Measurements from ENCODE around the gene MPP7.

MPP7 gene

DNA sequence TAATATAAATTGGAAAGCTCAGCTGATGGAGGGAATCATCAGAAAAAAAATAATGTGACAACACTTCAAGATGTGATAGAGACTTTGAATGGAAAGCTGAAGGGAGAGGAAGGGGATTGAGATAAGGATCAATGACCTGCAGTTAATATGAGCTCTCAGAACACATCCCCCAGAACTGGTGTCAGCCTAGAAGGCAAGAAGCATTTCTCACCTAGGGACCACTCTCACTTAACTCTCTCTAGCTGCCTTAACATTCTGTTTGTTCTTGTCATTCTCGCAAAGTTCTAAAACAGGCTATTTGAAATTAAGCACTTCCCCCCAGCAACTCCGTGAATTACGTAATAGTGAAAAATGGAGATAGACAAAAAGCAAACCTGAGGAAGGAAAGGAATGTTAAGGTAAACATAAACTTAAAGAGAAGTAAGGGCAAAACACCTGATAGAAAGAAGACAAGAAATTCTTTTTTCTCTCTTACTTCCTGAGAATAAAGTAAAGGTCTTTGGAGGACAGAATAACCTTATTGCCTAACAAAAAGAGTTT lies 1.2 kb upstream of the MPP7 start:
- no peak for DNase-seq

DNA sequence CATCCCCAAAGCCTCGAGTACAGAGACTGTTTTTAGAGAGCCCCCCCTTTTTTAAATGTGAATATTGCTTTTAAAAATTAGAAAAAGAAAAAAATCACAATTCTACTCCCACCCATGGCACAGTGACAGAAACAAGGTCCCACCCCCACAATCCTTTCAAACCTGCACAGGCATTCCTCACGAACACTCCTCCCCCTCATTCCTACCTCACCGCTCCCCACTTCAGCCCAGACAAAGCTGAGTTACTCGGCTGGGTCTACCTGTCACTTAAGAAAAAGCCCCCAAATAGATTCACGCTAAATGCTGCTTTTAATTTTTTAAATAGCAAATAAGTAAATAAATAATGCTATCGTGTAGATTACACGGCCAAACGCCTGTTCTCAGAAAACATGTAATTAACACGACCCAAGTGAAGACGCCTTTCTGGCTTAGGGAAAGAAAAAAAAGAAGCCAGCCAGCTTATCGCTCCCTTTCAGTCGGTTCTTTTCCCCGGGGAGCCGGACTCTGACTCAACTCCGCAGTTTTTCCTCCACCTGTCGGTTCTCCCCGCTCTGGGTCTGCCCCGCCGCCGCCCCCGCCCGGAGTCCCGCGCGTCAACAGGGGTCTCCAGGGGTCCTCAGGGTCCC lies 739 bp downstream of the MPP7 start:
- DNase-seq: no peak

DNA sequence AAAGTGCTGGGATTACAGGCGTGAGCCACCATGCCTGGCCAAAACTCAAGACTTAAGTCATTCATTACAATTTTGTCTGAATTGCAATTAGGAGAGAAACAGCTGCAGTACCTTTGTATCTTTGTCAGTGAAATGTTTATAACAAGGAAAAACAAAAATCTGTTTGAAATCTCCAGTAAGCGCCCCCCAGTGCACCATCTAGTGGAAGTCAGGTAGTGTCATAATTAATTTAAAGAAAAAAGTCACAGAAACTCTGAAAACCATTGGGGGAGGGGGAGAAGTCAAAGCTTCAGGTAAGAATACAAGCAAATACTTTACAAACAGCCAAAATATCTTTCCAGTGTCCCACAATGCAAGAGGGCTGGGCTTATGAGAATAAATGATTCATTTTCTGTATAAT lies 2.8 kb downstream of the MPP7 start:
- DNase-seq: no peak

DNA sequence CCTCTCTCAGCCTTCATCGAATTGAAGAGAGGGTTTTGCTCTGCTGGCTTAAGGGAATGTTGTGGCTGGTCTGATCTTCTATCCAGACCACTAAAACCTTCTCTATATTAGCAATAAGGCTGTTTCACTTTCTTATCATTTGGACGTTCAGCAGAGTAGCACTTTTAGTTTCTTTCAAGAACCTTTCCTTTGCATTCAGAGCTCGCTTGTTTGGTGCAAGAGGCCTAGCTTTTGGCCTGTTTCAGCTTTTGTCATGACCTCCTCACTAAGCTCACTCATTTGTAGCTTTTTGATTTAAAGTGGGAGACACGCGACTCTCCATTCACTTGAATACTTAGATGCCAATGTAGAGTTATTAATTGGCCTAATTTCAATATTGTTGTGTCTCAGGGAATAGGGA lies 3.9 kb downstream of the MPP7 start:
- DNase-seq: peak in 1 of 2 experiments; percentile 9

DNA sequence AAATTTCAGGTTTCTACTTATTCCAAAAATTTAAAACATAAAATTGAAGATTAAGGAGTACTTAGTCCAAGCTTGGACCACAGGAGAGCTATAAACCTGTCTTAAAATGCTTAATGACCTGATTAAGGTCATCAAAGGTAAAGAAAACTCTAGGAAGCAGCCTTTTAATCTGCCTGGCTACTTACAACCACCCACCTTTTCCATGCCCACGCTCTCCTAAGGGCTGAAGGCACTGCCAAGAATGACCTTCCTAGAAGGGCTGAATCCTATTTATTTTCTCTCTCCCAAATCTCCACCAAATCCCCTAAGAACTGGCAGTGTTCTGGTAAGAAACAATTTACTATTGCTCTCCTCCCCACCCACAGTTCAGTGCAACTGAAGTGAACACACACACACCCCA lies 6.8 kb downstream of the MPP7 start:
- no peak for DNase-seq

DNA sequence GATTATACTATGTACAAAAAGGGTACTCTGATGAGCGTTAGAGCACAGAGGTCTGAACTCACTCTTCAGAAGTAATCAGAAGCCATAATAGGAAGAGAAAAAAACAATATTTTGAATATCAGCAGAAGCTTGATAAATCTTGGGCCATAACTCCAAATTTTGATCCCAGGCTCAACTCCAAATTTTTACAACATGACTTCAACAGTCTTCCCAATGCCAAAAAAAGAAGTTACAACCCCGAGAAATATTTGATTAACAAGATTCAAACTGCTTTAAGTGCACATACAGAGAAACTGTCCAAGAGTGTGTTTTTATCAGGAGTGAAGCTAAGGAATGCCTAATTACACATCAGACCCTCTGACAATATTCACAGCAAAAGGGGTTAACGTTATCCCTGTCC lies 7.5 kb downstream of the MPP7 start:
- DNase-seq: no peak

DNA sequence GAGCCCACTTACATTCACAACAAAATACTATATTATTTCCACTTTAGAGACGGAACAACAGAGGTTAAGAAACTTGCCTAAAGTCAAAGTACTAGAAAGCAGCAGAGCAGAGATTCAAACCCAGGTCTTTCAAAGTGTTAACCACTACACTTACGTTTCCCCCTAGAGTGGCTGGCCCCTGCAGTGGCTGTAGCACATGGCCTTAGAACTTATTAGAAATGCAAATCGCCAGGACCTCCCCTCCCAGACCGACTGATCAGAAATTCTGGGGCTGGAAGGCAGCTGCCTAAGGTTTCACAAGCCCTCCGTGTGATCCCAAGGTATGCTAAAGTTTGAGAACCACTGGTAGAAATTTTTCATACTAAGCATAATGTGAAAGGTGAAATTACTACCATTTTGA lies 8.1 kb downstream of the MPP7 start:
- DNase-seq: no peak

DNA sequence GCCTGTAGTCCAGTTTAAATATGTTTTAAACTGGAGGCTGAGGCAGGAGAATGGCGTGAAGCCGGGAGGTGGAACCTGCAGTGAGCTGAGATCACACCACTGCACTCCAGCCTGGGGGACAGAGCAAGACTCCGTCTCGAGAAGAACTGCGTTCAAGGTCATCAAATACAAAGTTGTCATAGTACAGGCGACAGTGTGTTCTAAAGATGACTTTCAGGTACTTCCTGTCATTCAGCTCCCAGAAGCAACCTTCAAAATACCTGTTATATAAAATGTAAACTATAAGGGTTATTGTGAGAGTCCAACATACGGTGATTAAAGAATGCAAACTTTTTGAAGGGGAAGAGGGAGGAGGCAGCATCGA lies 8.7 kb downstream of the MPP7 start:
- DNase-seq: no peak

DNA sequence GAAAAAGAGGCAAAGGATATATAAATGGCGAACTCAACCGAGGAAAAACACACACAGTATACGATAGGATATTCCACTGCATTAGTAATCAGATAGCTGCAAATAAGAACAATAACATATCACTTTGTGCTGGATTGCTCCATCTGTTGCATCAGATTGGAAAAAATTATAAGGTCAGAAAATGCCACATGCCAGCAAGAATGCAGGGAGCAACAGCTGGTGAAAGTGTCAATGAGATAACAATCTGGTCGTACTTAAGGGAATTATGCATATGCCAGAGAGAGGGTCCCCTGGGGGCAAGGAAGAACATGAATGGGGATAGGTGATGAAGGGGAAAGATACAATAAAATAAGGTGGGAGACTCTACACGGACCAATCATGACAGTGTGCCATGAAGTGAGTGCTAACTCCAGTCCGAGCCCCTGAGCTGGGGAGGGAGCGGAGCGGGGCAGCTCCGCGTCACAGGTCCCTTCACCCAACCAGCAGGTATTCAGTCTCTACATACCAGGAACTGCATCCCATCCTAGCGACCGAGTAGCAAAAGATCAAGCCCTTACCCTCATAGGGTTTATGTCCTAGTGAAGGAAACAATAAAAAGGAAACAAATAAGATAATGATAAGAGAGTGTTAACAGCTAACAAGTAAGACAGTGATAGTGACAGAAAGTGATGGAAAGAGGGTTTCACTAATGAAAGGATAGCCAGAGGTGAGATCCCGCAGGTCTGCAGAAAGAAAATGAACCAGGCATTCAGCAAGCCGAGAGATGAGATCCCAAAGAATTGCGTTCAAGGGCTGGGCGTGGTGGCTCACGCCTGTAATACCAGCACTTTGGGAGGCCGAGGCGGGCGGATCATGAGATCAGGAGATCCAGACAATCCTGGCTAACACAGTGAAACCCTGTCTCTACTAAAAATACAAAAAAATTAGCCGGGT lies 9.4 kb downstream of the MPP7 start:
- DNase-seq: no peak

DNA sequence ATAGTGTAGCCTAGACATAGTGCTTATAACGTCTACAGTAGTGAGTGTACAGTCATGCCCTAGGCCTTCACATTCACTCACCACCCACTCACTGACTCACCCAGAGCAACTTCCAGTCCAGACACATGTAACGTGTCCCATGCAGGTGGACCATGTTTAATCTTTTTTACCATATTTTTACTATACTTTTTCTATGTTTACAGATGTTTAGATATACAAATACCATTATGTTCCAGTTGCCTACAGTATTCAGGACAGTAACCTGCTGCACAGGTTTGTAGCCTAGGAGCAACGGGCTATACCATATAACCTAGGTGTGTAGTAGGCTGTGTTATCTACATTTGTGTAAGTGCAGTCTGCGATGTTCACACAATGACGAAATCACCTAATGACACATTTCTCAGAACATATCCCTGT lies 11.0 kb downstream of the MPP7 start:
- DNase-seq: peak; percentile 48 to 64

DNA sequence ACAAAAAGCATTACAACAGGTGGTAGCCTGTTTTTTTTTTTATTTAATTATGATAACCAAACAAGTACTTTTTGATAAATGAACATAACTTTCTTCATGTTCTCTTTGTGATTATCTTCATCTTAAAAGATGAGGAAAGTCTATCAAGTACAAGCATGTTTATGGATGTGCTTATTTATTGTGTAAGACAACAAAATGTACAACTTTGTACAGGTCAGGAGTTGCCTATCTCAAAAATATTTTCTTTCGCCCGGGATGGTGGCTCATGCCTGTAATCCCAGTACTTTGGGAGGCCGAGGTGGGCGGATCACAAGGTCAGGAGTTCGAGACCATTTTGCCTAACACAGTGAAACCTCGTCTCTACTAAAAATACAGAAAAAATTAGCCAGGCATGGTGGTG lies 17.0 kb downstream of the MPP7 start:
- DNase-seq: no peak

DNA sequence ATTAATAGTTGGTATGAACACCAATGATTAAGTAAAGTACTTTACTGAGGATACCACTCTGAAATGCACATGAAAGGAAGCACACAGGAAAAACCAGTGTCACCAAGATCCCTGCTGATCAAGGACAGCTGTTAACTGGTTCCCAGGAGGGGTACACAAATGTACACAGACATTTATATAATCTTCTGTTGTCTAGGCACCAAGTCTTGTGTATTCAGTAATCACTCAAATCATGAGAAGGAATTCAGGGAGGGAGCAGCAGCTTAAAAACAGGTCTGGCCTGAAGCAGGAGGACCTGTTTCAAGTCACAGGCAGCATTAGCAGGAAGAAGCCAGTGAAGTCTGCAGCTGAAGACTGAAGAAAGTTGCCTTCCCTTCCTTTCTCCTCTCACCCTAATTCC lies 18.7 kb downstream of the MPP7 start:
- DNase-seq: no peak

DNA sequence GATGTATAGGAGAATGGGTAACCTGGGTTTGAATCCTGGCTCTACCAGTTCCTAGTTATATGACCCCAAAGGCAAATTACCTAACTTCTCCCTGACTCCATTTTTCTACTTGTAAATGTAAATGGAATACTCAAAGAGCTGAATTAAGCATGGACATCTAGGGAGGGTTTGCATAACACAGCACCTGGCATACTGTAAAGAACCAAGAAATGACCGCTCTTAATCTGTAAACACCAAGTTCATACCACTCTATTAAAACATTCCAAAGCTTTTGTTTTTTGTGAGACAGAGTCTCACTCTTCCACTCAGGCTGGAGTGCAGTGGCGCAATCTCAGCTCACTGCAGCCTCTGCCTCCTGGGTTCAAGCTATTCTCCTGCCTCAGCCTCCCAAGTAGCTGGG lies 19.6 kb downstream of the MPP7 start:
- no peak for DNase-seq

DNA sequence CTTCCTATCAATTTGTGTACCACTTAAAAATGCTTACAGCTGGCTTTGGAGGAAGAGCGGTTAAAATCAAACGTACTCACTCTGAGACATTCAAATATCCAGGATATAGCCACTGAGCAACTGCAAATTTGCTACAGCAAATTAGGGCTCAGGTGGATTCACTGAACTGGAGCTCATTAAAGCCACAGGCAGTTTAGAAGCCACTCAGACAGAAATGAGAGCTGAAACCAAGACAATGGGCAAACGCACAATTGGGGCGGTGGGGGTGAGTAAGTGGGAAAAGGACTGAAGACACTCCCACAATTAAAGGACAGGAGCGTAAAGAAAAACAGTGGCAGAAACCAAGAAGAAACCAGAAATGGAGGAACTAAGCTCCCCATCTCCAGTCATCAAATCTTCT lies 20.5 kb downstream of the MPP7 start:
- DNase-seq: no peak

DNA sequence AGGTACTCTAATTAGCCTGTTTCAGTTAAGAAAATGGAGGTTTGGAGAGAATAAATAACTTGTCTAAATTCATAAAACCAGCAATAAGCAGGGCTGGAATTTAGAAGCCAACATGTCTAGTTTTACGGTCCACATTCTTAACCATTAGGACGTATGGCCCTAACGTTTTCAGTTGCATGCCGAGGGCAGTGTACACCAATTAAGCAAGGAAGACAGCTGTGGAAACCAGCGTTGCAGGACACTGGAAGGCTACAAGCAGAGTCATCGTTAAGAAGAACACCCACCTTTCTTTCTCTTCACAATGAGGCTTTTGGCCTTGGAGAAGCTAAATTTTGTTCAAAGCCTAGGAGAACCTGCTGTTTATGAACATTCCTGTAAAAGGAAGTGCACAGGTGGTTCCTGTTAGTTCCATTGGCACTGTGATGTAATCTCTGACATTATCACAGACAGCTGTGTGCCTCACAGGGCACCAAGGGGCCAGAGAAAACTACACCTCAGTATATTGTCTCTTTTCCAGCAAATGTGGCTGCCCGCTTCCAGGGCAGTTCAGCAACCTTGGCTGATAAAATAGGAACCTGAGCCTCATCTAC lies 21.0 kb downstream of the MPP7 start:
- DNase-seq: no peak

DNA sequence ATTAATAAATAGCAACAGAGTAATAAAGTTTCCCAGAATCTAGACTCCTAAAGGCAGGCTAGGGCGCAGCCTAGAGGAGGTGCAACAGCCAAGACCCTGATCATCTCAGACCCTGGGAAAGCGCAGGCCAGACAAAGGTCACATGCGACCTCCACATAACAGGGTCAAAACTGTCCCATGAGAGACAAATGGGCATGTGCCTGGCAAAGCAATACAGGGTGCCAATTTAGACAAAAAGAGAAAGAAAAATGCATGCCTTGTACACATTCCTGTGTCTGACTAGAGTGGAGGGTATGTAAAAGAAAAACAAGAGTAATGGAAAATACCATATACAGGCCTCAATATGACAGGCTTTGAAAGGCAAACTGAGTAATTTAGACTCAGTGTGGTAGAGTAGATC lies 22.2 kb downstream of the MPP7 start:
- DNase-seq: no peak

DNA sequence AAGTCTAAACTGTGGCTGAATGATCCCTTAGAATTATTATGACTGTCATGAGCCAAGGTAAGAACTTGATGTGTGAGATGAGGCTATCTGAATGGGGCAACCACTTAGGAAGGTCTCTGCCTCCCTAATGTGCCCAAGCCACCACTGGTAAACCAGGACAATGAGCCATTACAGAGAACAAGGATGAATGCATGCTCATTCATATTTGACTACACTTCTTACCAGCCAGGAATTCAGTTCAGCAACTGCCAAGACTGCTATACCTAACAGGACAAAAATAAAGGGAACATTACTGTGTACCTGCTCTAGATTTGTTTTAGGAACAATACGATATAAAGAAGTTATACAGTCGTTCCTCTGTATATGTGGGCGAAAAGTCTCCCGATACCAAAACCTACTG lies 23.0 kb downstream of the MPP7 start:
- DNase-seq: no peak

DNA sequence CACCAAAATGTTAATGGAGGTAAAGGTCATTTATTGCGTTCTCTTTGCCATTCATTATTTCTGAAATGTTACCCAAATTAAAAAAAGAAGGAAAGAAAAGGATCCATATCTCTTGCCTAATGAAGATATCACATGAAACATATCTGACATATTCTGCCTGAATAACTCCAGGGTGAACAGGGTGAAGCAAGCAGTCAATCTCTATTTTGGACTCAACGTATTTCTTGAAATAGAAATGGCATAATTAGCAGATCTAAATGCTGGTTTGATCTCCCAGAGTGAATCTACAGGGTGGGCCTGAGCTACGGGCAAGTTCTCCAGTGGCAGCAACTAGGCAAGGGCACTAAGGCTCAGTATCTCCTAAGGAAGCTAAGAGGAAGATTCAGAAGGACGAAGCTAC lies 24.0 kb downstream of the MPP7 start:
- no peak for DNase-seq

DNA sequence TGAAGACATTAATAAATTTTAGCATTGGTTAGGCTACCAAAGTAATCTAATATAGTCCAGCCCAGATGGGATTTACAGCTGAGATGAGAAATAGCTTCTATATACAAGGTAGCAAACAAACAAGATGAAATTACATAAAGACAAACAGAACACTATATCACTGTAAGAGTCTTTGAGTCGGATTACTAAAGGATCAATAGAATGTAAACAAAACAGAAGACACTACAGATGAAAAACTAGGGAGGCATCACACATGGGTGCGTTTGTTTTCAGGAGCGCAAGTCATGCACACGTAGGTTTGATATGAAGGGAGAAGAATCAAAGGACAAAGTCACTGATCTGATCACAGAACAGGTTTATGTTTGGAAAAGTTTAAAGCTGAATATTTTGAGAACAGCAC lies 26.5 kb downstream of the MPP7 start:
- no peak for DNase-seq

DNA sequence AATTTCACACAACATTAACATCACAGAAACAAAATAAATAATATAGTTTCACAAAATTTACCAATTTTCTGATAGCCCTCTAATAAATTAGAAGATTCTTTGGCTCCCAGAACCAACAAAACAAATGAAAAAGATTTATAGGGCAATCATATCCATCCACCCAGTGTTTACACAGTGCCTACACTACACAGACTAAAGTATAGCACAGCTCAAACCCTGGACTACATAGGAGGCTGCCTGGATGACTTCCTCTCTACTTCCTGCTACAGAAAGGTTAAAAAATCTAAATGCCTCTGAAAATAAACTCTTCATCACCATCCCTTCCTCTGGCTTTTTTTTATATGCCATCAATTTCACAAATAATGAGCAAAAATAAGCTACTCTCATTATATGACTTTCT lies 28.4 kb downstream of the MPP7 start:
- no peak for DNase-seq

DNA sequence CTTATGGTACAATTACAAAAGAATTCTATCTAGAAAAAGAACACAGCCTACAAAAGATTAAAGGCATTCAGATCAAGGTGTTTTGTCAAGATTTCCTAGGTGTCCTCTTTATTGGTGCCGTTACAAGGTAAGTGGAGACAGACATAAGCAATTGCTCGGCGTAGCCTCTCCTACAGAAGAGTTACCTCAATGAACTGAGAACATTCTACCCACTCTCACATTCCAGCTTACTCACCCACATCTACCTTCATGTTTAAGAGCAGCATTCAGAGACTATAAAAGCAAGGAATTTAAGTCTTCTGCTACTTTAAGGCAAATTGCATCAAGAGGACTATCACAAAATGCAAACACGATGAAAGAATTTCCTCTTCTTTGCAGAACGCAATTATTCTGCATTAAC lies 29.5 kb downstream of the MPP7 start:
- no peak for DNase-seq

DNA sequence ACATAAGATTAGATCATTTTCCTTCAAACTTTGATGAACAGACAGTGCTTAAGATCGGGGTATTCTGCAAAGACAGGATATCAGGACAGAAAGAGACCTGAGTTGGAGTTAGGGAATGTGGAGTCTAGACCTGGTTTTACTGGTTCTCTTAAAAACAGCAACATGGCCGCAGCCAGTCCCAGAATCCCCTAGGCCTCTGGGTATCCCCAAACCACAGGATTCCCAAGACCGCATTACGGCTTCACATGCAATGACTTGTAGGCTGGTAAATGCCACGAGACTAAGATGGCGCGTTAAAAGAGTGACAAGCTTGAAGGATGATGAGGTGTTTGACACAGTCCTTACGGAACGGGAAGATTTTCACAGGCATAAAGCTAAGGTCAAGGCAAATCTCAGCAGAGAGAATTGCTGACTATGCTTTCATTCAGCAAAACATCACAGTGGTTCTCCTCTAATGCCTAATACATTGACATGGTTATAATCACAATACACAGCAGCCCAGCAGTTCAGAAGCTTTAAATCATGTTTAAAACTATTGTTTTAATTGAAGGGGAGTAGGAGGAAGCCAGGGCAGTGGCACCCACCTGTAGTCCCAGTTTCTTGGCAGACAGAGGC lies 32.9 kb downstream of the MPP7 start:
- DNase-seq: no peak

DNA sequence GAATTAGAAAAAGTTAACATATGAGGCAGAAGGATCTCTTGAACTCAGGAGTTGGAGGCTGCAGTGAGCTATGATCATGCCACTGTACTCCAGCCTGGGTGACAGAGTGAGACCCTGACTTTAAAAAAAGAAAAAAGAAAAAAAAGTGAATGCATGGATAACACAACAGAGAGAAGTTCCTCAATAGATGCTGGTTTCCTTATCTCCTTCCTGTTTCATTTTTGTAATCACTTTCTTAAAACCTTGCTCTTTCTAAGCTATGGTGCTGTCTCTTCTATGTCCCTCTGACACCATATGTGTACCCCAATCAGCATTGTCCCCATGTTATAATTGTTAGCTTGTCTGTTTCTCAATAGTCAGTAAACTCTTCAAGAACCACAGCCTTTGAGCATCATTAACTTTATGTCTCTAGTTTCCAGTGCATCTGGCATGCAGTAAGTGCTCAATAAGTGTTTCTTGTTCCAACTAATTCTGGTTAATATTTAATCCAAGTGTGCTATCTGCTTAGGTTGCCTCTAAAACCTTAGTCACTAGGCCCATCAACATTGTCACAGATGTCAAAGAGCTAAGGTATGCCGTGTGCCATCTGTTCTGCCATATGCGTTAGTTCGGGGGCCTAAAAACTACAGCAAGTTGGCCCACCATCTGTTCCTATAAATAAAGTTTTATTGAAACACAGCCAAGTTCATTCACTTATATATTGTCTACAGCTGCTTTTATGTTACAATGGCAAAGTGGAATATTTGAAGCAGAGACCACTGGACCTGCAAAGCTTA lies 36.2 kb downstream of the MPP7 start:
- no peak for DNase-seq

Data from activated CD4-positive, alpha-beta T cell treated with anti-CD3 and anti-CD28 coated beads, Interleukin-2, amount 50 U/mL, for 48 hours (primary cell).